ENCODE data around the gene PROB1.
A peak's percentile ranks its signal among the peaks of the same experiment; 100 is the strongest.
"Not testable (repeated sequence)": the region's sequence is repeated elsewhere in the genome, so short reads cannot be mapped to it uniquely, and the experiment has no call there.

The PROB1 gene, protein sequence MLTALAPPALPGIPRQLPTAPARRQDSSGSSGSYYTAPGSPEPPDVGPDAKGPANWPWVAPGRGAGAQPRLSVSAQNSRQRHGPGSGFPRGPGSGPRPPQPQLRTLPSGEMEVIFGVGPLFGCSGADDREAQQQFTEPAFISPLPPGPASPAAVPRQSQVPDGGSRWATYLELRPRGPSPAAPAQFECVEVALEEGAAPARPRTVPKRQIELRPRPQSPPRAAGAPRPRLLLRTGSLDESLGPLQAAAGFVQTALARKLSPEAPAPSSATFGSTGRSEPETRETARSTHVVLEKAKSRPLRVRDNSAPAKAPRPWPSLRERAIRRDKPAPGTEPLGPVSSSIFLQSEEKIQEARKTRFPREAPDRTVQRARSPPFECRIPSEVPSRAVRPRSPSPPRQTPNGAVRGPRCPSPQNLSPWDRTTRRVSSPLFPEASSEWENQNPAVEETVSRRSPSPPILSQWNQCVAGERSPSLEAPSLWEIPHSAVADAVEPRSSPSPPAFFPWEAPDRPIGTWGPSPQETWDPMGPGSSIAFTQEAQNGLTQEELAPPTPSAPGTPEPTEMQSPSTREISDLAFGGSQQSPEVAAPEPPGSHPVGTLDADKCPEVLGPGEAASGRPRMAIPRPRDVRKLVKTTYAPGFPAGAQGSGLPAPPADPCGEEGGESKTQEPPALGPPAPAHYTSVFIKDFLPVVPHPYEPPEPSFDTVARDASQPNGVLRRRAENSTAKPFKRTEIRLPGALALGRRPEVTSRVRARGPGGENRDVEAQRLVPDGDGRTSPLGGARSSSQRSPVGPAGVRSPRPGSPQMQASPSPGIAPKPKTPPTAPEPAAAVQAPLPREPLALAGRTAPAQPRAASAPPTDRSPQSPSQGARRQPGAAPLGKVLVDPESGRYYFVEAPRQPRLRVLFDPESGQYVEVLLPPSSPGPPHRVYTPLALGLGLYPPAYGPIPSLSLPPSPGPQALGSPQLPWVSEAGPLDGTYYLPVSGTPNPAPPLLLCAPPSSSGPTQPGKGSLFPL

DNA sequence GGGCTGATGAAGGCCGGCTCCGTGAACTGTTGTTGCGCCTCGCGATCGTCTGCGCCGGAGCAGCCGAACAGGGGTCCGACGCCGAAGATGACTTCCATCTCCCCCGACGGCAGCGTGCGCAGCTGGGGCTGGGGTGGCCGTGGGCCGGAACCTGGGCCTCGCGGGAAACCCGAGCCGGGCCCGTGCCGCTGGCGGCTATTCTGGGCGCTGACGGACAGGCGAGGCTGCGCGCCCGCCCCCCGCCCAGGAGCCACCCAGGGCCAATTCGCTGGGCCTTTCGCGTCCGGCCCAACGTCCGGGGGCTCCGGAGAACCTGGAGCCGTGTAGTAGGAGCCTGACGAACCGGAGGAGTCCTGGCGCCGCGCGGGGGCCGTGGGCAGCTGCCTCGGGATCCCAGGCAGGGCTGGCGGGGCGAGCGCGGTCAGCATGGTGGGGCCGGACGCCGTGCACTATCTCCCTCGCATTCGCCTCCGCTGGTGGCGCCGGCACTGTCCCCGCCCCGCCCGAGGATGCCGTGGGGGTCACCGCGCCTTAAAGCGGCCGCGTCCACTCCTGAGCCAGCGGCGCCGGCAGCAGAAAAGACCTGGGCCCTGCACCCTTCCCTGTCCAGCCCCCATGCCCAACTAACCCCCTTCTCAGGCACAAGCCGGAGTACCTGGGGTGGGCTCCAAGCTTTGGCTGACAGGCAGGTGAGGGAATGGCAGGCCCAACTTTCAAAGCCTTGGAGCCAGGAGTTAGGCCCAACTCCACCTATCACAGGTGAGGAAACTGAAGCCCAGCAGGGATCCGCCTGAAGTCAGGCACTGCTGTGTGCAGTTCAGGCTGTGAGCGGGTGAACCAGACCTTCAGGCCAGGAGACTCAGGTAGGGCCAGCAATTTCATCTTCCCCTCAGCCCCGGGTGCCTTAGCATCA is at the start of gene PROB1:
PROB1 (minus strand) TSS at position 451 of the 913 bp plus-strand sequence; CDS start at position 428, 23 bp downstream.
- no peak for DNase-seq

DNA sequence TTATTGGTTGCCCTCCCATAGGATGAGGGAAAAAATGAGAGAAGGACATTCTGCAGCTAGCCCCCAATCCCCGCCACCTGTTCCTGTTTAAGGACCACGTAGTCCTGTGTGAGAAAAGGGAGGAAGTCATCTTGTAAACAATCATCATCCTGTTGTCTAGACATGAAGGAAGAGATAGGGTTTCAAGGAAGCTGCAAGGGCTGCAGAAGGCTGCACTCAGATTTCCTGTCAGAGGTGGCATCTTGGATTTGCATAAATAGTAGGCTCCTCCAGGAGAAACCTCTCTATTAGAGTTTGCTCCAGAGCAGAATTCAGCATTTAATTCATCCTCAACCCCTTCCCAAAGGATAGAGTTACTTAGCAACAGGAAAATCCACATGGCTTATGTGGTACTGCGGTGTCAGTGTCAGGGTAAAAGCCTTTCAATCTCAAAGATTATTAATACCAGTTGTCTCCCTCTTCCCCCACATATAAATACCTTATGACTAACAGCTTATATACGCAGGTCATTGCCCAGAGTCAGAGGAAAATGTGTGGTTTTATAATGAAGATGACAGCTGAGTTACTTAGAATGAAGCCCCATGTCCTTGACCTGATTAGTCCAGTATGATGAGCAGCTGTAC is 49.0 kb upstream of the PROB1 start:
- no peak for DNase-seq

DNA sequence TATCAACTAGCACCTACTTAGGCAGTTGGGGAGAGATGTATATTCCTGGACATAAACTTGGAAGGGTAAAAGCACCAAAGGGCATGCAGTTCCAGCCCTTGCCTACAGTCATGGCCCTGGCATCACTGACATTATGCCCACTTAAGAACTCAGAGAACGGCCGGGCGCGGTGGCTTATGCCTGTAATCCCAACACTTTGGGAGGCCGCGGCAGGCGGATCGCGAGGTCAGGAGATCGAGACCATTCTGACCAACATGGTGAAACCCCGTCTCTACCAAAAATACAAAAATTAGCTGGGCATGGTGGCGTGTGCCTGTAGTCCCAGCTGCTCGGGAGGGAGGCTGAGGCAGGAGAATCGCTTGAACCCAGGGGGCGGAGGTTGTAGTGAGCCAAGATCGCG is 45.5 kb upstream of the PROB1 start:
- DNase-seq, result not testable (repeated sequence)

DNA sequence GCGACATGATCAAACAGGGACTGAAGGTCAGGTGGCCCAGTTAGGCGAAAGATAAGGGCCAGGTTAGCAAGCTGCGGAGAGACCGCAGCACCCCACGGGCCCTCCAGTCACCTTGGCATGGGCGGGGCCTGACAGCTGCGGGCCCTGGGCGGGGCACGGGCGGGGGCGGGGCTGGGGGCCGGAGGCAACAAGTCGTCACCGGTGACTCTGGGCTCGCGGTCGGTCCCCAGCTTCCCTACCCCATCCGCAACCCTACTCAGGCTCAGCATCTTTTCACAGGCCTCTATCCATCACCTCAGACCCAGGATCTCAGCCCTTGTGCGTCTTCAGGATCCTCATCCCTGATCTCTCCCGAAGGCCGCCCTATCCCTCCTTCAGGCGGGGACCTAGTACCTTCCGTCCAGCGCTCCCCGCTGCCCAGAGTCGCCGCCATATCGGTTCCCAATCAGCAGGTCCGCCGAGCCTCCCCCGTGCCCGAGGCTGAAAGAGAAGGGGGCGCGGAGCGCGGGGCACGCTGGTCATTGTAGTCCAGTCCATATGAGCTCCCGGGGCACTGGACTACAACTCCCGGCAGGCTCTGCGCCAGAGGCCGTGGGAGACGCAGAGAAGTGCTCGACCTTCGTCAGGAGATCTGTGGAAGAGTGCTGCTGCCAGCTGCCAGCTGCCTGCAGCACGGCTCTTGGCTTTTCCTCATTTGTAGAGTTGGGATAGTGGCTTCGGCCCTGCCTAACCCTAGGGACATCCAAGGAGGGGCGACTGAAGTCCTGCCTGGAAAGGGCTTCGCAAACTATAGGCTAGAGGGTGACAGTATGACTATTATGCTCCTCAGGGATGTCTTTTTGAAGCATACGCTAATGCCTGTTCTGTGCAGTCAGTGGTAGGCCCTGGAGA is 44.4 kb upstream of the PROB1 start, which contains the start of gene DNAJC18:
DNAJC18 (minus strand) TSS at position 513 of the 891 bp plus-strand sequence; CDS start at position 433, 80 bp downstream.
- peak; percentile 92 to 93 for DNase-seq

DNA sequence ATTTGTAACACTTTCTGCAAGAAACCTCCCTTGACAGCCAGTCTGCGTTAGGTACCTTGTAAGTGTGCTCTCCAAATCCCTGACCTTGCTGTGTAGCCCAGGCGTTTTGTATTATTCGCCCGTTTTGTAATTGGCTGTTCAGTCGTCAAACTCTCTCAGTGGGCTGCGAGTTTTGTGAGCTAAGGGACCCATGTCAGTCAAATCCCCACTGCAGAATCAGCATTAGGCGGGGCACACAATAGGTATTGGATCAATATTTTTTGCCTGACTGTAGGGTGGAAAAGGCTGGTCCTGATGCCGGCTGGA is 43.8 kb upstream of the PROB1 start:
- DNase-seq, result no peak

DNA sequence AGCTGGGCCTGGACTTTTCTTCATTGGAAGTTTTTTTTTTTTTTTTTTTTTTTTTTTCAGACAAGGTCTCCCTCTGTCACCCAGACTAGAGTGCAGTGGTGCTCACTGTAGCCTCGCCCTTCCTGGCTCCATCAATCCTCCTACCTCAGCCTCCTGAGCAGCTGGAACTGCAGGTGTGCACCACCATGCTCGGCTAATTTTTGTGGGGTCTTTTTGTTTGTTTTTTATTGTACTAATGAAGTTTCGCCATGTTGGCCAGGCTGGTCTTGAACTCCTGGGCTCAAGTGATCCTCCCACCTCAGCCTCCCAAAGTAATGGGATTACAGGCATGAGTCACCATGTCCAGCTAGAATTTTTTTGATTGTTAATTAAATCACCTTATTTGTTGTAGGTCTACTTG is 40.8 kb upstream of the PROB1 start:
- no peak for DNase-seq

DNA sequence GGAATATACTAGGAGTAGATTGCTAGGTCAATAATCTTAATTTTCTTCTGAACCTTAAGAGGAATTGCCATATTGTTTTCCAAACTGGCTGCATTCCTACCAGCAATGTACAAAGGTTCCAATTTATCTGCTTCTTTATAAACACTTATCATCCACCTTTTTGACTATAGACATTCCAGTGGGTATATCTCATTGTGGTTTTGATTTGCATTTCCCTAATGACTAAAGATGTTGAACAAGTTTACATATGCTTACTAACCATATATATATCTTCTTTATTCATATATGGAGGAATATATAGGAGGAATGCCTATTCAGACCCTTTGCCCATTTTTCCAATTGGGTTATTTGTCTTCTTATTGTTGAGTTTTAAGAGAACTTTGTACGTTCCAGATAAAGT is 36.8 kb upstream of the PROB1 start:
- DNase-seq, result no peak

DNA sequence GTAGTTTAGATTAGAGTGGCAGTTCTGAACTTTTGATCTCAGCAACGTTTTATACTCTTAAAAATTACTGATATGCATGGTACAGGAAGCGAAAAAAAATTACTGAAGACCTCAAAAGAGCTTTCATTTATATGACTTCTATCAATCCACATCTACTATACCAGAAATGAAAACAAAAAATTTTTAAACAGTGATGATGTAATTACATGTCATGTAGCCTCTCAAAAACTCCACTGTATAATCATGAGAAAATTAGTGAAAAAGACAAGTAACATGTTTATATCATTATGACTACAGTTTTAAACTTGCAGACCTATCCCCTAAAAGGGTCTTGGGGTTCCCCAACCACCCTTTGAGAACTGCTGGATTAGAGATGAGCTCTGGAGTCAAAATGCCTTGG is 35.1 kb upstream of the PROB1 start:
- DNase-seq, result no peak

DNA sequence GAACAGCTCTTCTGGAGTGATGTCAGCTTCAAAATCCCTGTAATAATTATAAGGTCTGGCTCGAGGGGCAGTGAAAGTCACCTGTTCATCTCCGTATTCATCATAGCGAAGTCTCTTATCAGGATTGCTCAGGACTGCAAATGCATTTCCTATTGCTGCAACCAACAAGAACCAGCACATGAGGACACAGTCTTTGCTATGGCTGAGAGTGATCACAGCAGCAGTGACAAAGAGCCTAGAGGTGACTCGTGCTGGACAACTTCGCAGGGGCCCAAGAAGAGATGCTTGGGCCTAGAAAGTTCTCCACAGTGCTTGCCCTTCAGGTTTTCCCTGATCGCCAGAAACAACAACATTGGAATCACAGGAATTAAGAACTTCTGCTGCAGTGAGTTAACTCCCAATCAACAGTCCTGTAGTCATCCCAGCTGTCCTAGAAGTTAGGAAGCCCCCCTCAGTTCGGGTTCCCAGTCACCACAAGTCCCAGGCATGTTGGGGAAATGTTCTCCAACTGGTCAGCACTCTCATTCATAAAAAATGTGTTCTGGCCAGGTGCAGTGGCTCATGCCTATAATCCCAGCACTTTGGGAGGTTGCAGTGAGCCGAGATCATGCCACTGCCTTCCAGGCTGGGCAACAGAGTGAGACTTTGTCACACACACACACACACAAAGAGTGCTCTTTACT is 31.4 kb upstream of the PROB1 start:
- DNase-seq, result no peak

DNA sequence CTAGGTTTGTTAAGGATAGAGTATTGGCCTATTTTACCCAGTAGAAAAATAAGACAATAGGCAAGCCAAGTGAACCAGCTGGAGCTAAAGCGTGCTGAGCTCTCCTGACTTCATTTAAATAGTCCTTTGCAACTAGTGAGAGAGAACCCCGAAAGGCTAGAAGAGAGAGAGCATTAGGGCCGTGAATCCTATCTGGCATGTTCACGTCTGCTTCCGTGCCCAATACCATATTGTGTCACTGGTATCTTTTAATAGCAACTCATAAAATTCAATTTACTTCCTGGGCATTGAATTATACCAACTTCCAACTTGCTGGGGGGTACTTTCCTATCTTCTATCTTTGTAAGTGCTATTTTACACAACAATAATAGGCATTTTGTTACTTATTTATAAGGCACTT is 30.6 kb upstream of the PROB1 start:
- DNase-seq, result no peak

DNA sequence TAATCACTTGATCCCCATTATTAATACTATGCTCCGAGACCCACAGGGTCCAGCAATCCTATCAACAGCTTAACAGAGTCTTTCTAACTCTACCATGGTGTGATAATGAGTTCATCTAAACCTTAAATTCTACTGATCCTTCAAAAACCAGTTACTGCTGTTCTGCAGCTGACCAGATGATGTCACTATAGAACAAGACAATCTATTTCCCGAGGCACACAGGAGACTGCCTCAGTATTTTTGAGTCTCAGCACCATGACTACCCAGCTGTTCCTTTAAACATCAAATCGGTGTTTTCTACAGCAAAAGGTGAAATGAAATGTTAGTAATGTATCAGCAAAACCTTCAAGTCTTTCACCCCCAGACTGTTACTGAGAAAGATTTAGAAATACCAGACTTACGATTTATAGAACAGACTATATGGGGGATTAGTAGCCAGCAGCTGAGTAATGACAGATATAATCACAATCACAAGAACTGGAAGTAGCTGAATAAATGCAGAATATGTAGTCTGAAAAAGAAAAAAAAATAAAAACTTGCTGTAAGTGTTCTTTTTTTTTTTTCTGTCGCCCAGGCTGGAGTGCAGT is 27.5 kb upstream of the PROB1 start:
- DNase-seq, result peak in 1 of 2 donors; percentile 58

DNA sequence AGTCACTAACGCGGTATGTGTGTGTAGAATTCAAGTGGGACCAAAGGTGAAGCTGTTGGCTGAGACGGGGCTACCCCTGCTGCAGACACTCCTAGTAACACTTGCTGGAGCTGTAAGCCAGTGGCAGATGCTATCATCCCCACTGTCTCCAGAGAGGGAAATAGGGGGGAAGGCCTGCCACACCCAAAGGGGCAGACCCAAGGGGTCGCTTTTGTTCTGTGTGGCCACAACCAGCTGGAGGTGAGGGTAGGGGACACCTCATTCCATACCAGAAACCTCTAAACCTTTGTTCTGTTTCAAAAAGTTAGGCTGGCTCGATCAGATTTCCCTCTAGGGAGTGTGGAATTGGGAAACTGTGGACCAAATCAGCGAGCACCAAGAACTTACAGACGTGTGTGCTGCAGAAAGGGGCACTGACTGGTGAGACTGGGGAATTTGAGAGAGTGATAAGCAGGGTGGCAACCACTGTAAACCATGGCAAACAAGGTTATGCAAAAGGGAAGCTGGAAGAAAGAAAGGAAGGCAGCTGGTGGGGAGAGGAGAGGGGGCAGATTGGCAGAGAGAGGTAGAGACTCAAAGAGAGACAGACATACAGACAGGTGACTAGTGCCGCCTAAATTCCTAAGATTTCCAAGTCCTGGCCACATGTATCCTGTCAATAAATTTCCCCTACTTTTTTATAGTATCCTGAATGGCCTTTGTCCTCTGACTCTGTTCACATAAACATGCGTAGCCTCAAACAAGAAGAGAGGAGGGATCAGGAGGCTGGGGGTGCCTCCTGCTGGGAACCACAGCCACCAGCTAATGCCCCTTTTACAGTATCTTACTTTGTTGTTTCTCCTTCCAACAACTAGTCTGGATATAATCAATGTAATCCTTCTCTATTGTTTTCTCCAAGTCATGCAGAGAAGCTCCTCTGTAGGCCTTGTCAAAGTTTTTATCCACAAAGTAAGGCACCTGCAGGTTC is 24.6 kb upstream of the PROB1 start:
- no peak for DNase-seq

DNA sequence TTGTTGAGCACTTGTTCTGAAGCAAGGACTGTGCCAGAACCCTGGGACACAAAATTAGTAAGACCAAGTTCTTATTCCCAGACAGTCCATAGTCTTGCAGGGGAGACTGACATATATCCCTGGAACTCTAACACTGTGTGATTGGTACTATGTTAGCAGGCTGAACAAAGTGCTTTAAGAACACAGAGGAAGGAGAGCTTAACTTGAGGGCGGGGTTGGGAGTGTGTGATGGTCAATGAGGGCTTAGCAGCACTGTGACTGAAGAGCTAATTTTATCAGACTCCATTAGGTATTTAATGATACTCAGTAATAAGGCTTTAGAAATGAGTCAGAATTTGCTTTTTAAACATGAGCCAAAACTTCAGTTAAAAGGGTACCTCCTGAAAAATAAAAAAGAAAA is 23.9 kb upstream of the PROB1 start:
- no peak for DNase-seq

DNA sequence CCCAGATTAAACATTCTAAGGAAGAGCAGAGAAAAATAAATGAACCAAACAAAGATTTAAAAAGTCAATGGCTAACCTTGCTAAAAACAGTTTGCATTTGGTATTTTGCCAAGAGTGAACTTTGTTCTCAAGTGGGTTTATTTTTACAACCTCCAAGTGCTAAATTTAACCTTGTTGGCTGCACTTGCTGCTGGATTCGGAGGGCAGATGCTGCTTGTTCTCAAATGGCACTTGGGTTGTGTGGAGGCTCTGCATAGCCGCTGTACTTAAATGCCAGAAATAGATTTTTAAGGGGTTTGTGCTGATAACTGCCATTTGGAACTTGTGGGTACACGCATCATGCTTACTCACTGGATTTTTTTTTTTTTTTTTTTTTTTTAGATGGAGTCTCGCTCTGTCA is 22.3 kb upstream of the PROB1 start:
- DNase-seq, result no peak

DNA sequence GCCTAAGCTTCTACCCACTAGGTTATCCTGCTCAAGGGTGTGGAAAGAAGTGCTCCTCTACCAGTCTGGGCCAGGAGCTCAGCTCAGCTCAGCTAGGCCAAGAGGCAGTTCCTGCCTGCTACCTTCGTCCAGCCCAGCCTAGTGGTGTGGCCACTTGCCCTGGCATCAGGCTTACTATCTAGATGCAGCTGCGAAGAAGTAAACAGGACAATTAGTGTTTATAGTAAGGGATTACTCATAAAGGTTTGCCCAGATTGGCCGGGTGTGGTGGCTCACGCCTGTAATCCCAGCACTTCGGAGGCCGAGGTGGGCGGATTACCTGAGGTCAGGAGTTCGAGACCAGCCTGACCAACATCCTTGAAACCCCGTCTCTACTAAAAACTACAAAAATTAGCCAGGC is 21.7 kb upstream of the PROB1 start:
- DNase-seq, result no peak

DNA sequence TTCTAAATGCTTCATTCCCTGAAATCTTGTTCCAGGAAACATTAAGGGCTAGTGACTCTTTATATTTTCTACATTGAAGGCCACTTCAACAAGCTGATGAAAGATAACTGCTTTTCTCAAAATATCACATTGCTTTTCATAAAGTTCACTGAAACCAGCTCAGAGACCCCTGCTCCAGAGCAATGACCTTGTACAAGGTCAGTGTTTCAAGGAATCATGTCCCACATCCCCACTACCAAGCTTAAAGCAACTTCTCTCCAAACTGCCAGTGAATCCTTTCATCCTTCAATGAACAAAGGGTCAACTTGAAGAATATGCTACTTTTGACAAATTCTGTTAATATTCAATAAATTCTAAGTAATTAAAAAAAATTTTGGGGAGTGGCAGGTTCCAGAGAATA is 21.0 kb upstream of the PROB1 start:
- no peak for DNase-seq

DNA sequence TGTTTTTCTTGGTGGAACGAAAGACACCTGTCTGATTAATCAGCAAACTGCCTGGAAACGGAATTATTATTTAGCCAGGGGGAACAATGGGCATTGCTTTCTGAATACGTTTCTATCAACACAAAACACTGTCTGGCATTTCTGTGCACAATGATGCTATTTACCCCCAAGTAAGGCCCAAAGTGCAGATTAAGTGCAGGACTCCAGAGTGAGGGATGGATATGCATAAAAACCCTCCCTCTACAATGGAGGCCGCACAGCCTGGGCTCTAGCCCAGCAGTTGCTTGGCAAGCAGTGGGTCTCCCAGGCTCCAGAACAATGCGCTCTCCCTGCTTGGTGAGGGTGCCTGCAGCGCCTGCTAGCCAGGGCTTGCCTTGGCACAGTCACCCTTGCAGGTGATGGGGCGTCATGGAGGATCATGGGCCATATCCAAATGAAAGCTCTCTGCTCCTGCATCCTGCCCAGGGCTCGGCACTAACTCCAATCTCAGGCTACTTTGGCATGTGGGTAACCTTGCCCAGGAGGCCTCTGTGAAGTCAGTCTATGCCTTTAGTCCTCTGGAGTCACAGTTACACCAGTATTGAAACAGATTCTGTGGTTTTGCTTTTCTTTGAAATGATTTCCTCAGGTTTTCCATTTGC is 20.4 kb upstream of the PROB1 start:
- no peak for DNase-seq

DNA sequence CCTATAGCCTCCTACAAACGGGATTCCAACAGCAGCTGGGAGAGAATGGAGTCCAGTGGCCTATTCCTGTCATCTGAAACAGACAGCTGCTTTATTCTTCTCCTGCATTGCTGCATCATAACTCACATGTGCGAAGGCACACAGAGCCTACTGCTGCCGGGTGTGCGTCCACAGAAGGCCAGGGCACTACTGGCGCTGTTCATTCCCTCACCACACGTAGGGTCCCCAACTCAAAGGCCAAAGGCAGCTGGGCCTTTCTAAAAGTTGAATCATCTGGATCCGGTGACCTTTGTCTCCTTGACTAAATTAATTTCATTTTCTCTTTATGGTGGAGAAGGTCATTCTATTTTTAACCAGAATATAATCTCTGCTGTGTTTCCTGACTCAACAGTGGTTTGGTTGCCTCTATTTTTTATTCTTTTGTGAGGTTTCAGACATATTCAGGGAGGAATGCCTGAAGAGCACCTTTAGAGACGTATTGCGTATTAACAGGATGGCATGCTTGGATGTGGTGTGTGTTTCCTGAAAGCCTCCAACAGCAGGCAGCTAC is 19.8 kb upstream of the PROB1 start:
- no peak for DNase-seq
